COR-L47 (cell line): ENCODE results near the gene MAML2.
A peak's percentile ranks its signal among the peaks of the same experiment; 100 is the strongest.

Experiments
- DNase-seq: peaks from one replicate; lab custom pipeline; 2025; lab: John Stamatoyannopoulos, UW

MAML2 gene

DNA sequence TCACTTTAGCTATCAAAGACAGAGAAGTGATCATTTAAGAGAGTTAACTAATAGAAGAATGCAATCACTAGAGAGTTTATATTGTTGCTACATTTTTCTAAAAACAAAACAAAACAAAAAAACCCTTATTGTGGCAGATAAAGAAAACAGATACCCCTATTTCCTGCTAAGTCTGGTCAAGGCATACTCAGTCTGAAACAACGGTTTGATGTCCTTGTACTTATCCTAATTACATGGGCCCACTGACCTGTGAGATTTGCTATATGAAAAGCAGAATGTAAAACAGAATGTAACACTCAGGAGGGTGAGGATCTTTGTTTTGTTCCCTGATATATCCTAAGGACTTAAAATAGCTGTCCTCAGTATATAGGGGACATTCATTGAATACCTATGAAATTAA is 24.6 kb downstream of the MAML2 start:
- DNase-seq = no peak

DNA sequence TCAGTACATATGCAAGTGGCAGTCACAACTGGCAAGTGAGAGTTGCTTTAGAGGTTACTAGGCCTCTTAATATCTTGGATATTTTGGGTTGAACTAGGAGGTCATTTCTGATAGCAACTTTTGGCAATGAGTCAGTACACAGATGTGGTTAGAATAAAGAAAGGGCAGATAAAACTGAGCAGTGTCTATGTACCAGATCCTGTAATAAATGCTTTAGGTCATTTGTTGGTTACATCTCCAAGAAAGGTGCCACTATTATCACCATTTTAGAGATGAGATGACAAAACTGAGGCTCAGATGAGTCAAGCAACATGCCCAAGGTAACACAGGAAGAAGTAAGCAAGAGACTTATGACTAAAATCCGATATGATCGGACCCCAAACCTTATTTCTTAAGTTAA is 25.0 kb downstream of the MAML2 start:
- DNase-seq = no peak

DNA sequence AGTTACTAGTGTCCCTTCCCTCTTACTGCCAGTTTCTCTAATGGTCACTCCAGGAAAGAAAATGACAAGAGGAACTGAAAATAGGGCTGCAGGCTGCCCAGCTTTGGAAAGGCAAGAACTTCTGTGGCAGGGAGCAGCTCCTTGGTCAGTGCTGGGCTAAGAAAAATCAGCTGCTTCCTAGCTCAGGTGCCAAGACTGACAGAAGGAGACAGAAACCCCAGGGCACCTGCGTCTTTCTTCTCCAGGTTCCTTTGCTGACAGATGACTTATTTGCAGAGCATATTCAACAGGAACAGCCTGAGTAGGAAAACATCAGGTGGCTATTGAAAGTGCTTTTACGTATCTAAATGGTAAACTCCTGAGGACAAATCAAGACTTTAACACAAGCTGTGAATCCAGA is 25.4 kb downstream of the MAML2 start:
- DNase-seq = no peak

DNA sequence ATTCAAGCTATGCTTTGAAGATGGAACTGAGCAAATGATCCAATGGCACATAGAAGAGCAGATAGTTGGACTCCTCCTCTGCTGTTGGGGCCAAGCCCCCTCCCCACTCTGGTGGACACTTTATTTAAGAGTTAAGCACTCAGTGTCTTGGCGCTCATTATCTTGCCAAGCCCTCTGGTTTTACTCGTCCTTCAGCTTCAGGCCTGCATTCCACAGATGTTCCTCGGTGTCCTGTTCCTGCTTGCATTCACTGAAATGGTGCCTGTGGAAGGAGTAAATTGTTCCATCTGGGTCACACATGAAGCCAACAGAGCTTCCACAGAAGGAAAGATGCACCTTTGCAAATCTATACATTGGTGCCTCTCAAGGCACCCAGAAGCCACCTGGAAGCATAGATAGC is 26.1 kb downstream of the MAML2 start:
- DNase-seq = no peak

DNA sequence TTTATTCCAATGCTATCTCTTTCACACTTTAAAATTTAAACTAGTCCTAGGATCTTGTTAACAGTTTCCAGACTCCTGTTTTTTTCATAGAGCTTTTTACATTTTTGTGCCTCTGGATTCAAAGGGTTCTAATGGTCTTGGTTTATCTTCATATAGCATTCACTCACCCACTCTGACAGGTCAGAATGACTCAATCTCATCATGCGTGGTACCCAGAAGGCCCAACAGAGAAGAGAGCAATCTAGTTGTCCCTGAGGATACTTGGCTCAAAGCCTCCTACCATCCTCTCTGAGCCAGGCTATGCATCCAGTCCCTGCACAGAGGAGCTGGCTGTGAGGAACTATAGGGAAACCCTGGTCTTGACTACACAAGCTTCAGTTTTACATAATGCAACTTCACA is 27.5 kb downstream of the MAML2 start:
- no peak for DNase-seq

DNA sequence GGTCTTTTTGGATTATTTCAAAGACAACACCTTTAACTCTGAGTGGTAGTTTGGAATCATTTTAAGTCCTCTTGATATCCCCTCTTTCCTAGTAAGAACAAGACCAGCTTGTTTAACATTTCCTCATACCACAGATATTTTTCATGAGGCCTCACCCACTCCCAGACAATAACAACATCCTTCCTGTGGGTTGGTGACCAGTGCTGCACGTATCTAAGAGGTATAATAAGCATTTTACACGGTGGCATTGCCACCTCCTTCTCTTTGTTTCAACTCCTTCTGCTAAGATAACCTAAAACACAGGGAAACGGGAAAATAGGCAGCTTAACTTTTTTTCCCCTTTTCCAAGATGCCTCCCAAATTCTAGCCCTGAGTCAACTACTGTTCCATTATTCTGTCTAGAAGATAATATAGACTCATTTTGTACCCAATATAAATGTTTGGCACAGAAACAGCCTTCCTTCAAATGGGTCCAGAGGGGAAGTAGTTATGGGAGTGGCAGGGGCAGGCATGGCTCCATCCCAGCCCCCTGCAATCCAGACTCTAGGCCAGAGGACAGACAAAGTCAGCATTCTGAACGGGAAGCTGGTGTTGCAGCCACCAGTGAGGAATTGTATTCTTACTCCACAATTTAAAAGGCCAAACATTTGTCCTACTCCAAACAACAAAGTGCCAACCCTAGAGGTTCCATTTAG is 28.5 kb downstream of the MAML2 start:
- DNase-seq = no peak

DNA sequence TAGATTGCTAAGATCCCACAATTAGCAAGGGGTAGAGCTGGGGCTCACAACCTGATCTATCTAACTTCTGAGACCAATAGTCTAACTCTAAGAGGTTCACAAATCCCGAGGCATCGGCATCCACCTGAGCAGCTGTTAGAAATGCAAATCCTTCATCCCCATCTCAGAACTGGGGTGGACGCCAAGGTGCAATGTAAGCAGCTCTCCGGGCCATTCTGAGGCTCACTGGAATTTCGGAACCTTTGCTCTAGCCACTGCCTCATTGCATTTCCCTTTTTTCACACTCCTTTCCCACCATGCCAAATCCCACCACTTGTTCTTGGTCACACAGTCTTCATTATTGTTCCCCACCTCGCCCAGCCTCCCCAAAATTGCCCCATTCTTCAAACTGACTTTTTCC is 29.8 kb downstream of the MAML2 start:
- no peak for DNase-seq

DNA sequence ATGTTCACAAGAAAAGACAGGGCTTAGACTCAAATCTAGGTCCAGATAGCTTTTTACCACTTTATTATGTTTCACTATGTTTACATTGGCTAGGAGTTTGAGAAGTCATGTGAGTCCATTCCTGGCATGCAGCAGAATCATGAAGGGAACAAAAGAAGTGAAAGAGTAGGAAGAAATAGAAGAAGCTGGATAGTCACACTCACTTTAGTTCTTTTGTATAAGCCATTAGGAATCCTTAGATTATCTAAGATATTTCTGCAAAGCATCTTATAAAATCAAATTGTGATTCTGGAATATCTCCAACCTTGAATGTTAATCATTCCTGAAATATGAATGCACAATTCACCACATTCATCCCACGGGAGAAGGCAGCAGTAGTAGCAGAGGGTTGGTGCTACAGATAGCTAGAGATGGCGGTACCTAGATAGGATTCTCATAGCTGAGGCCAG is 31.9 kb downstream of the MAML2 start:
- no peak for DNase-seq

DNA sequence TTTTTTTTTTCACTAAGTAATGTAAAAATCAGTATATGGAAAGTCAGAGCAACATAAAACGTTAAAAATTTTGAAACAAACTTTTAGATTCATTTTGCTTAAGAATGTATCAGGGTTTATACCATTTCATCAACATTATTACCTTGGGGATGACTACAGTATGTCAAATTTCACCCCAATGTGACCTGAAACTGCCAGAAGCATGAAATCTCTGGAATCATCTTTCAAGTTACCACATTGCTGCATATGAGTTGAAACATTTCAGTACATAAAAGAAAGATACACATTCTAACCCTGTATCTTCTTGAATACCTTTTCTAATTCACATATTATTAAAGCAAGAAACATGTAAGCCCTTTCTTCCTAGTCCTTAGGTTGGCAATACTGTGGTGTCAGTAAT is 32.8 kb downstream of the MAML2 start:
- no peak for DNase-seq

DNA sequence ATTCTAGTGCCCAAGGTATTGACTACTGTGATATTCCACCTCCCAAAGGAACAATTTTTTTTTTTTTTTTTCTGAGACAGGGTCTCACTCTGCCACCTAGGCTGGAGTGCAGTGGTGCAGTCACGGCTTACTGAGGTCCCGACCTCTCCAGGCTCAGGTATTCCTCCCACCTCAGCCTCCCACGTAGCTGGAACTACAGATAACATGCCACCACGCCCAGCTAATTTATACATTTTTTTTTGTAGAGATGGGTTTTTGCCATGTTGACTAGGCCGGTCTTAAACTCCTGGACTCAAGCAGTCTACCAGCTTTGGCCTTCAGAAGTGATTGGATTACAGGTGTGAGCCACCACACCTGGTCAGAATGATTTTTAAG is 33.4 kb downstream of the MAML2 start:
- no peak for DNase-seq

DNA sequence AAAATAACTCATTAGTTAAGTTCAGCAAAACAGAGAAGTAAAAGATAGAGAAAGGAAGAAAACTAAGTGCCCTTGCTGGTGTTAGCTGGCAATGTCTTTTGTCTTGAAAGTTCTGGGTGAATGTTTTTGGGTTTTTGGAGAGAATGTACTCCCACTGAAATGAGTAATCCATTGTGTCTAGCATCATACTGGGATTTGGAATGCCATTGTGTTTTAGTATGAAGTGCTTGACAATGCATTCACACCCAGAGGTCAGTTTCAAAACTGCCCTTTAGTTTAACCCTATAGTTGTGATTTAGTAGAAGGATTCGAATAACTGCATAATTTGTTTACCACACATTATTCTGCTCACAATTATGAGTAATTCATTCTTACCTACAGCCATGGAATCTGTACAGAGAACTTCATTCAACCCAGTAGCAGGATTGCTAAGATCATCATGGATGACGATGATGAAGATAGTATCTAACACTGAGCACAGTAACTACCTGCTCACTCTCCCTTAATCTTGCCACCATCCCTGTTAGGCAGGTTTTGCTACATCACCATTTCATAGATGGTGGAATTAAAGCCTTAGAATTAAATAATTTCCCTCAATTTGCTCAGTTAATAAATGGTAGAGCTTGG is 33.9 kb downstream of the MAML2 start:
- no peak for DNase-seq

DNA sequence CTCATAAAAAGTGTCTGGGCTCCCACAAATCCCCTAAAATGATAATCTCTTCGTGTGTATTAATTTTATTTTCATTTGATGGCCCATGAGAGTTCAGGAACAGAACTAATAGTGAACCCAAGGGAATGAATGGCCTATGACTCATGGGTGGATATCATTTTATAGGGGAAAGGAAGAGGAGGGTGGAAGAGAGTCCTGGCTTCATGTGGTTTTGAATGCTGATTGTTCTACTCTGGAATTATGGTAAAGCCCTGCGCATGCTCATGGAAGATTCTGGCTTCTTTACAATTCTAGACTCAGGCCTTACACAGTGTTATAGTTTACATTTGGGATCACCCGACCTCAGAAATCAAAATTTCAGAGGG is 35.2 kb downstream of the MAML2 start:
- no peak for DNase-seq

DNA sequence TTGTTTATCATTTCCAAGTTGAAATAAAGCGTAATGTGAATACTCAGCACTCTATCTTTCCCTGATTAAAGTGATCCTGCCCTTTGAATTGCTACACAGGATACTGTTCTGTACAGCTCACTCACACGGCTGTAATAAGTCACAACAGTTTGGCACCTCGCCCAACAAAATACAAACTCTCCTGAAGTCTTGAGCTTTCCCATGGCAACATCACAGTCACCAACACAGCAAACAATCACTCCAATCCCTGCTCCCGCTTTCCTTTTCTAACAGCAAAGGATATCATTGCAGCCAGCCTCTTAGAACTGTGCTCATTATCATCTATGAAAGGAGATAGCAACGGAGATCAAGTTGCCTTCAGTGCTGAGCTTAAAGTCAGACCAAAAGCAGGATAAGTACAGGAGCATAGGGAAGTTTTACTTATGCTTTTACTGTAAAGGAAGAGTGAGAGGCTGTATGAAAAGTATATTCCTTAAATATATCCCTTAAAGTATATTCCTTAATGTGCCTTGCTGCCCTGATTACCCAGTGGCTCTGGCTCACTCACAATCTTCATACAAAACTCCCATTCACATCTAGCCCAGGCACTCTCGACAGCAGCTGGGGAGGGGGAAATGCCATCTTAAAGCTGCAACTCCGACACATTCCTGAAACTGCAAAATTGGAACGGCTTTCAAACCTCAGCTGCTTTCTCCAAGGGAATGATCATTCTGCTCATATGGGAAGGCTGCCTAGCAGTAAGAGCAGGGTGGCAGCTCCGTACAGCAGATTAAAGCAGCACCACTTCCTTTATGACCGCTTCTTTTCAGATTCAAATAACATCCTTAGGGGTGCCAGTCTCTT is 35.8 kb downstream of the MAML2 start:
- peak; percentile 86 for DNase-seq

DNA sequence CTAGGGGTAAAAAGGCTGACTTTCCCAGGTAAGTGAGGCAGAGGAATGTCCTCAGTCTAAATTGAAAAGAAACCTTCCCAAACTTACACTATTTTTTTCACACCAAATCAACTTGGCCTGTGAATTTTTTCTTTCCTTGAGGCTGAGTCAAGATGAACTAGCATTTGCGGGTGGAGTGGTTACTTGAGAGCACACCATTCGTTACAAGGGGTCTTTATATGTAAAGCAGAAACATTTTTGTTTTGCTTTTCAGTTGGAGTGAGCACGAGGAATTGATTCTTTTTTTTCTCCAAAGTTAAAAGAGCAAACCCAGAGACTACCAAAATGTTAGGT is 36.4 kb downstream of the MAML2 start:
- DNase-seq = no peak

DNA sequence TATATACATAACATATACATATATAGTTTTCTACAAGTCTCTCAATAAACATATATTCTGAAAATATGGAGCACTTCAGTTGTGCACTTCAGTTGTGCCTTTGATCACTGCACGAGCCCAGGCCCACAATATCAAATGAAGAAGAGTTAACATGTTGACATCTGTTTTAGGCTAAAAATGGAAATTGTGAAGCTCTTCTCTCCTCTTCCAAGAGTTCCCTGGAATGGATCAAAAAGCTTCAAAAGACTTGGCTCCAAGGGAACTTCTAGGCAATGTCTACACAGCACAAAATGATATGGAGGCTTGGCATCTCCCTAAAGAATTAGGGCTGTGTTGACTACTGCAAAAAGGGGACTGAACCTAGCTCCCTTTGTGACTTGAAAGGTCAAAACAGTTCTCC is 36.9 kb downstream of the MAML2 start:
- no peak for DNase-seq

DNA sequence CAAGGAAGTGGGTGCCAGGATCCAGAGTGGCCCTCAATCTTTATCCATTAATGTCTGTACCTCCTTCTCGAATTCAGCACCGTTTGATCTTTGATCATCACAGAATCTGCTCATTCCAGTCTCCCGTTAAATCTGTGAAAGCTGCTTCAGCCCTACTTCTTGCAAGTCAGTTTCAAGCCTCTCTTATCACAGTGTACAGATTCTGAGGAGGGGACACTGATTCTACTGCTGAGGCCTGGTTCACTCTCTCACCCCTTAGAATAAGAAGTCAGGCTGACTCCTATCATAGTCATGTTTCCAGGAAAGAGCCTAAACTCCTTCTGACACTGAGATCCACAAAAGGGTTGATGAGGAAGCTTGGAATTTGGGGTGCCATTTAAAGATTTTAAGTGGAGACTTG is 39.0 kb downstream of the MAML2 start:
- no peak for DNase-seq

DNA sequence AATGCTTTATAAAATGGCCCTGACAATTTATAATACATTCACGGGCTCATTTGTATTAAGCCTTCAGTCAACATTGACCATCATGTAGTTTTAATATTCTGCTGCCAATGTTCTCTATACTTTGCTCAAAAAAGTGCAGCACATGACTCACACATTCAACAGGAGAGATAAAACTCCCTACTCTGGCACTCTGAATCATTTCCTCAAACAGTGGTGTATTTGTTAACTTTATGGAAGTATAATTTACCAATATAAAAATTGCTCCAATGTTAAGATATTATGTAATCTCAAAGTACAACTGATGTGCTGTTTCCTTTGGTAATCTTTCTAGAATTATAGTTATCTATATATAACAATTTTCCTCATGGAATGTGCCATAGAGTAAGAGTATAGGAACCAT is 39.9 kb downstream of the MAML2 start:
- no peak for DNase-seq

DNA sequence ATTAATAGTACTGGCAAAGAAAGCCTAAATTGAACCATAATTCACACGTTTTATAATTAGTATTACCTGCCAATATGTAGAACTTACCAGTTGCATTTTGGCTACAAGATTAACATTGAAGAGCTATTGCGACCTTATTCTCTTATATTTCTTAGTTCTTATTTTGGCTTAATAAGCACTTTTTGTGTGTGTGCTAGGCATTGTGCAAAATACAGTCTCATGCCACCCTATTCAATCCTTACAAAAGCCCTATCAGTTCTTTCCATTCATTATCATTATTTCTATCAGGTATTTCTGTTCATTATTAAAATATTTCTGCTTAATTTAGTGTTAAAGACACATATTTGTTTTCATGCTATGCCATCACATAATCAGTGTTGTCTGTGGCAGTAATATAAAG is 41.2 kb downstream of the MAML2 start:
- DNase-seq = no peak

DNA sequence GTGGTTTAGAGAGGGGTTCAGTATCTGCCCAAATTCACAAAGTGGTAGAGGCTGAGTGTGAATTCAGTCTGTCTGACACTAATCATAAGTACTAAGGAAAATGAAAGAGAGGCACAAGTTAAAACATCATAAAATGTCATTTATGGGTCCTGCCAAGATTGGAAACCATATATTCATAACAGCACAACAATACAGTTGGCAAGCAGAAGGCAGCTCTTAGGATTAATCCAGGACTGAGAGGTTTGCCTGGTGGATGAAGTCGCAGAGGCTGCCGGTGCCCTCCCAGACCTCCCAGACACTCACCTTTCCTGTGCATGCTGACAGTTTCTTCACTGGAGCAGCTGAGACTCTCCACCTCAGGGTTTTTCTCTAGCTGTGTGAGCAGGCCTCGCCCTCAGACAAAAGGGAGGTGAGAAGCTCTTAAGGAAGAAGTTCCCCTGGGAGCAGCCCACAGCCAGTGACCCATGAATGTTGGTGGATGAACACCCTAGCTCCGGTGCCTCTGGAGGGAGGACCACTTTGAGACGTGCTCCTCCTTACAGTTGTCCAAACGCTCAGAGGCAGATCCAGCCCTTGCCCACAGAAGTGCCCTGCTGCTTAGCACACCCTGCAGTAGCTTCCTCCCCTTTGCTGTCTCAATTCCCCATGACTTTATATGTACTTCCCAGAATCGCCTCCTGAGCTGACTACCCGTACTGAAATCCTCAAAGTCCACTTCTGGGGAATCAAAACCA is 43.7 kb downstream of the MAML2 start:
- DNase-seq = no peak

DNA sequence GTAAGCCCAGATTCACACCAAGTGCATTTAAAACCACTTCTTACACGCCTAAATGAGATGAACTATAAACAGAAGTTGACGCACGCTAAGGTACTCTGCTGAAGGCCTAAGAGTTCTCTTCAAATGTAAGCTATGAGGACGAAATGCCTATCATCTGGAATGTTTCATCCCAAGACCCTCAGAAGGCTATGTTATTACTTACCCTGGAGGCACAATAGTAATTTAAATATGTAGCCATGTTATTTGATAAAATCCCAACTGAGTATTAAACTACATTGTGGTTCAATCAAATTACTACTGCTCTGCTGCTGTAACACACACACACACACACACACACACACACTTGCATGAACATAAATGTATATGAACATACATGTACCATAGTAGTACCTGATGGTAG is 47.6 kb downstream of the MAML2 start:
- DNase-seq = no peak

DNA sequence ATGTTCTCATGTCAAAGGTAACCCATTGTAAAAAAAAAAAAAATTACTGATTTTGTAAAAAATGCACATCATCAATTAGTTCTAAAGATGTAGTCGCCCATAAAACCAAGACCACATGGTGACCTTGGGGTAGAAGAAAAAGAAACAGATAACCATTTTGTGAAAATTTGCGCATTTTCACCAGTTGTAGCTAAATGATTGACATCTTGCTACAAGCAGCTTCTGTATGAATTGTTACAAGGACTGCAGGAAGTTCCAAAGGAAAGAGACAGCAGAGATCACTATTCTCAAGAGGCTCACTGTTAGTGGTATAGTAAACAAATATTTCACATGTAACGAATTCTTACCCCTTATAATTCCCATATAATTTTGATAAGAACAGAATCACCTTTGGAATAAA is 48.7 kb downstream of the MAML2 start:
- no peak for DNase-seq

DNA sequence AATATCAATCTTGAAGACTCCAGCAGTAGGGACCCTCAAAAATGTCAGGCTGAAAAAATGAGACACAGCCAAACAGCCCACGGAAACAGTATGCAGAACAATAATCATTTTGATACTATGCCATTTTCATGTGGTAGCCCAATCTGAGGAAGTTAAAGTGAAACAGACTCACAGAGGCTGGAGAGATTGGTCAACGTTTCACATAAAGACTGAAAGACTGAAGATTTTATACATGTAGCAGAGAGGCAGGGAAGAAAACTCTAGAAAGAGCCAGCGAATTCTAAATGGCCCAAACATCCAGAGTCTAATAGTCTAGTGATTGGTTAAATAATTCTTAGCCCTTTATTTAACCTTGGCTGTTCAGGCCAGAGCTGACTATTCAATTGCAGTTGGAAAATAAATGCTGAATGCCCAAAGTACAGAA is 49.4 kb downstream of the MAML2 start:
- DNase-seq = no peak

DNA sequence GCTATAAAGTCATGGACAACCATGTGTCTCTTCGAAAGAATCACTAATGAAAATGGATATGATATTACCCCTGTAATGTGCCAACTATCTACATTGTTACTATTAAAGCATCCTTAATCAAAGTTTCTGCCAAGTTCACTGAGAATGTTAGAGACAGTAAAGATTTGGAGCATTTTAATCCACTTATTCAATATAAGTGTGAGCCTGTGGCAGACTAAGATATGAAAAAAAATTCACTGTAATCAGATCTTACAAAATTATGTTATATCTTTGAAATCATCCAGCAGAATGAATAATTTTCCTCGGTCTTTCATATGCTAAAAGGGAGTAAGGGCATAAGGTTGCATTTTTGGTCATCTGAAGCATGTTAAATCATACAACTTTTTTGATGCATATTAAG is 49.9 kb downstream of the MAML2 start:
- no peak for DNase-seq
